ENCODE data around the gene CIB2.

The CIB2 gene

GRCh38 chr15:78055919-78056713 lies 75.1 kb downstream of the CIB2 start (continued):
- TF ChIP-seq ZNF449 (tag by site-specific recombination; IDR thresholded peaks at IDR 0.05), result no peak
- no peak for TF ChIP-seq ZNF157 (tag by site-specific recombination; IDR thresholded peaks at IDR 0.05)
- no peak for TF ChIP-seq ZSCAN18 (tag by site-specific recombination; IDR thresholded peaks at IDR 0.05)
- TF ChIP-seq ZNF16 (tag by site-specific recombination; IDR thresholded peaks at IDR 0.05; ENCODE audit: low read depth), result no peak
- TF ChIP-seq ZNF670 (tag by site-specific recombination; IDR thresholded peaks at IDR 0.05; ENCODE audit: low read depth), result no peak
- TF ChIP-seq KLF7 (tag by site-specific recombination; IDR thresholded peaks at IDR 0.05; ENCODE audit: borderline replicate concordance), result no peak
- TF ChIP-seq WT1 (tag by site-specific recombination; IDR thresholded peaks at IDR 0.05), result no peak
- TF ChIP-seq ZNF473 (tag by site-specific recombination; IDR thresholded peaks at IDR 0.05), result no peak

GRCh38 chr15:78054966-78055365 lies 76.3 kb downstream of the CIB2 start:
- POLR2A ChIA-PET, result no interaction called here

More at GRCh38 chr15:78054966-78055365, 76.3 kb downstream of the CIB2 start:
- H3K27ac ChIP-seq (ENCODE audit: extremely low read depth, low read depth, low read length), result no peak overlapping the region
- CTCF ChIA-PET, result interaction anchor here (0.7 to 2.0 kb wide), 2 partner anchors 13 to 895 kb away, joined by 3 to 7 read pairs; no protein-coding TSS in a partner anchor
- H3K36me3 ChIP-seq (ENCODE audit: control insufficient read depth in 2 of 2, insufficient read depth in 1 of 2, low read length in 2 of 2), result peaks cover 3 to 18% of the 10 kb centered on the region in 2 experiments; a peak in 2 of 3 replicates
- no peak for TF ChIP-seq ZFP37 (tag by site-specific recombination; IDR thresholded peaks at IDR 0.05)
- TF ChIP-seq PRDM6 (tag by site-specific recombination; IDR thresholded peaks at IDR 0.05), result no peak
- no peak for TF ChIP-seq GFI1B (tag by site-specific recombination; IDR thresholded peaks at IDR 0.05)
- no peak for TF ChIP-seq ELK4 (IDR thresholded peaks at IDR 0.05; ENCODE audit: borderline replicate concordance, low read depth, low read length)
- no peak for TF ChIP-seq ZNF692 (tag by site-specific recombination; IDR thresholded peaks at IDR 0.05)
- TF ChIP-seq BCL11A (tag by site-specific recombination; IDR thresholded peaks at IDR 0.05; ENCODE audit: low read depth), result no peak
- TF ChIP-seq MZF1 (tag by site-specific recombination; IDR thresholded peaks at IDR 0.05; ENCODE audit: borderline replicate concordance), result no peak
- no peak for TF ChIP-seq ZNF423 (tag by site-specific recombination; IDR thresholded peaks at IDR 0.05)
- no peak for TF ChIP-seq ZNF704 (tag by site-specific recombination; IDR thresholded peaks at IDR 0.05)
- no peak for TF ChIP-seq ZNF132 (tag by site-specific recombination; IDR thresholded peaks at IDR 0.05; ENCODE audit: borderline replicate concordance)
- no peak for TF ChIP-seq ZNF394 (tag by site-specific recombination; IDR thresholded peaks at IDR 0.05; ENCODE audit: borderline replicate concordance)
- no peak for TF ChIP-seq ZBTB26 (tag by site-specific recombination; optimal IDR thresholded peaks at IDR 0.05)
- no peak for TF ChIP-seq ZNF585B (tag by site-specific recombination; IDR thresholded peaks at IDR 0.05)
- no peaks in the 10 kb centered on the region for H3K9me3 ChIP-seq (ENCODE audit: control insufficient read depth, insufficient read depth, low read depth, low read length)
- H3K4me1 ChIP-seq (ENCODE audit: control insufficient read depth, insufficient read depth, low read length), result peaks cover 25% of the 10 kb centered on the region
- no peak overlapping the region for H3K4me3 ChIP-seq (ENCODE audit: low read depth, low read length)
